GM21717 (cell line): ENCODE measurements around the gene GALNS.
"Not testable (repeated sequence)": the region's sequence is repeated elsewhere in the genome, so short reads cannot be mapped to it uniquely, and the experiment has no call there.

Source experiments
- ATAC-seq: cut with Tn5 transposase; IDR thresholded peaks from one replicate; pipeline ENCODE4 v1.9.1; 2021; ENCODE audit warnings: mild to moderate bottlenecking, moderate library complexity; ENCODE audit not compliant: unreplicated experiment

The GALNS gene

GRCh38 chr16:88839745-88840599, 16.8 kb downstream of the GALNS start:
- ATAC-seq = no peak

- ATAC-seq = no peak
These were observed 17.7 kb downstream of the GALNS start for GRCh38 chr16:88839026-88839529.

- ATAC-seq = no peak
These were observed 18.2 kb downstream of the GALNS start for GRCh38 chr16:88838566-88838965.

- ATAC-seq = no peak
These were observed 18.9 kb downstream of the GALNS start for GRCh38 chr16:88837806-88838205.

- no peak for ATAC-seq
These were observed 20.0 kb downstream of the GALNS start for GRCh38 chr16:88836791-88837190.

- ATAC-seq = no peak
These were observed 20.9 kb downstream of the GALNS start for GRCh38 chr16:88835818-88836217.

GRCh38 chr16:88835383-88835782, 21.4 kb downstream of the GALNS start:
- ATAC-seq = no peak

GRCh38 chr16:88834670-88835069, 22.1 kb downstream of the GALNS start:
- no peak for ATAC-seq

GRCh38 chr16:88833086-88833485, 23.7 kb downstream of the GALNS start:
- no peak for ATAC-seq

GRCh38 chr16:88831838-88832237, 24.9 kb downstream of the GALNS start:
- ATAC-seq = no peak

GRCh38 chr16:88830783-88831182, 26.0 kb downstream of the GALNS start:
- ATAC-seq = no peak

- ATAC-seq = no peak
These were observed 26.5 kb downstream of the GALNS start for GRCh38 chr16:88830258-88830657.

GRCh38 chr16:88828711-88829110, 28.0 kb downstream of the GALNS start:
- no peak for ATAC-seq

- ATAC-seq = no peak
These were observed 29.0 kb downstream of the GALNS start for GRCh38 chr16:88827727-88828126.

- no peak for ATAC-seq
These were observed 30.5 kb downstream of the GALNS start for GRCh38 chr16:88826070-88826840.

GRCh38 chr16:88825146-88825545, 31.6 kb downstream of the GALNS start:
- no peak for ATAC-seq

GRCh38 chr16:88824256-88825077, 32.3 kb downstream of the GALNS start:
- no peak for ATAC-seq

GRCh38 chr16:88823646-88824045, 33.1 kb downstream of the GALNS start:
- ATAC-seq = not testable (repeated sequence)

GRCh38 chr16:88822281-88823040, 34.3 kb downstream of the GALNS start:
- ATAC-seq = no peak

- no peak for ATAC-seq
These were observed 35.4 kb downstream of the GALNS start for GRCh38 chr16:88821168-88821850.
